ENCODE data around the gene SH3BP5L.

- TF ChIP-seq CTCF (IDR thresholded peaks at IDR 0.05 in 4 of 5, conservative IDR thresholded peaks at IDR 0.05 in 1 of 5), result no peak
- TF ChIP-seq POLR2A (IDR thresholded peaks at IDR 0.05), result no peak
Measured at GRCh38 chr1:248849152-248849551, 23.4 kb upstream of the SH3BP5L start.

Measured in gastrocnemius medialis (tissue), 4 donors.